HEK293T (cell line): ENCODE results near the gene SFT2D3.

Experiments
- CTCF ChIA-PET: fragments of 350-600 bp; formaldehyde crosslinking; extraction: SDS; loops from one replicate; lab custom pipeline; 2021; ENCODE audit warnings: antibody characterized with exemption, inconsistent platforms; lab: Yijun Ruan, JAX
- POLR2A ChIA-PET: fragments of 350-600 bp; formaldehyde crosslinking; extraction: SDS; loops from one replicate; lab custom pipeline; 2020; ENCODE audit warnings: antibody characterized with exemption, inconsistent platforms; lab: Yijun Ruan, JAX
- DNase-seq: peaks from one replicate; pipeline ENCODE4 v3.0.0; 2012; ENCODE audit warnings: mixed read lengths; ENCODE audit errors: extremely low spot score
- ARNT ChIP-seq: fragments of 450-650 bp; IDR thresholded peaks from 2 replicates; pipeline ENCODE4 v1.6.1; 2017; ENCODE audit warnings: mild to moderate bottlenecking
- BHLHE40 ChIP-seq: fragments of 450-650 bp; IDR thresholded peaks from 2 replicates; pipeline ENCODE4 v1.6.1; 2016; ENCODE audit warnings: mild to moderate bottlenecking, moderate library complexity, borderline replicate concordance
- CTBP1 ChIP-seq: fragments of 450-650 bp; IDR thresholded peaks from 2 replicates; pipeline ENCODE4 v1.6.1; 2016; ENCODE audit warnings: borderline replicate concordance
- ELF4 ChIP-seq: fragments of 450-650 bp; IDR thresholded peaks from 2 replicates; pipeline ENCODE4 v1.6.1; 2017; ENCODE audit warnings: antibody characterized with exemption
- FOXA1 ChIP-seq: fragments of 450-650 bp; IDR thresholded peaks from 2 replicates; pipeline ENCODE4 v1.6.1; 2016; ENCODE audit warnings: mild to moderate bottlenecking
- FOXK2 ChIP-seq: fragments of 450-650 bp; IDR thresholded peaks from 2 replicates; pipeline ENCODE4 v1.6.1; 2016; ENCODE audit warnings: mild to moderate bottlenecking
- FOXM1 ChIP-seq: fragments of 450-650 bp; IDR thresholded peaks from 2 replicates; pipeline ENCODE4 v1.6.1; 2017; ENCODE audit warnings: mild to moderate bottlenecking, borderline replicate concordance
- HDGF ChIP-seq: fragments of 450-650 bp; IDR thresholded peaks from 2 replicates; pipeline ENCODE4 v1.6.1; 2017; ENCODE audit warnings: antibody characterized with exemption, borderline replicate concordance
- L3MBTL2 ChIP-seq: fragments of 450-650 bp; conservative IDR thresholded peaks from 2 replicates; pipeline ENCODE4 v1.6.1; 2016; ENCODE audit warnings: mild to moderate bottlenecking
- LEF1 ChIP-seq: fragments of 450-650 bp; IDR thresholded peaks from 2 replicates; pipeline ENCODE4 v1.6.1; 2017; ENCODE audit warnings: mild to moderate bottlenecking, borderline replicate concordance
- NFRKB ChIP-seq: fragments of 450-650 bp; IDR thresholded peaks from 2 replicates; pipeline ENCODE4 v1.6.1; 2016; ENCODE audit warnings: mild to moderate bottlenecking, moderate library complexity
- SP1 ChIP-seq: fragments of 450-650 bp; IDR thresholded peaks from 2 replicates; pipeline ENCODE4 v1.6.1; 2017
- SUZ12 ChIP-seq: fragments of 450-650 bp; IDR thresholded peaks from 2 replicates; pipeline ENCODE4 v1.6.1; 2016; ENCODE audit warnings: mild to moderate bottlenecking
- TARDBP ChIP-seq: fragments of 450-650 bp; IDR thresholded peaks from 2 replicates; pipeline ENCODE4 v1.6.1; 2016
- ZNF384 ChIP-seq: fragments of 450-650 bp; IDR thresholded peaks from 2 replicates; pipeline ENCODE4 v1.6.1; 2016
- TF ChIP-seq, protein P1 (sequence below): fragments of 450-650 bp; IDR thresholded peaks from 2 replicates; pipeline ENCODE4 v1.6.1; 2016

SFT2D3 gene

DNA sequence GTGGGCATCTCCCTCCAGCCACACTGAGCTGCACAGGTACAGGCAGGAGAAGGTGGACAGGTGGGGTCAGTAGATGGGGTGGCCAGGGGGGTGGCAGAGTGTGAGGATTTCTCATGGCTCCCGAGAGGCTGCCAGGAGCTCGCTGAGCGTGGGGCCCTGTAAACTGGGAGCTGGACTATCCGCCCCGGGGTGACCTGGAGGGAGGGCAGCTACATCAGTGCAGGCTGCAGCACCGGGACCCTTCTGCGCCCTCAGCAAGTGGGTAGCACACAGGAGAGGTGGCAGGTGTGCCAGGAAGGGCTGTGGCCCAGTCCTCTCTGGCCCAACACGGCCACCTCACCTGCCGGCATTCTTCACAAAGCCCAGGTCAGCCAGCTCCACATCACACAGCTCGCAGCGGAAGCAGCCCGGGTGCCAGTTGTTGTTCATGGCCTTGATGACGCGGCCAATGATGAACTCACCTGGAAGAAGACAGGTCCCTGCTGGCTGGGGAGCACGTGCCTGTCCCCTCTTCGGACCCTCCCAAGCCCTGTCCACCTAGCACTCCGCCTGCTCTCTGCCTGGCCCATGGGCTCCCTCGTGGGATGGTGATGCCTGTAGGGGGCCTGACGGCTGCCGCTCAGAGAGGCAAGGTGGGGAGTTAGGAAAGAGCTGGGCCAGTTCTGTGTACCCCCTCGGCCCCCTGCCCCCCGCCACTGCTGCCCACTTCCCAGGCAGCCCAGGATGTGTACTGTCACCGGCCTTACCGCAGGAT is 47.0 kb upstream of the SFT2D3 start:
- CTCF ChIA-PET: interaction anchor here (1.2 kb wide), 1 partner anchor 63 kb away, joined by 3 read pairs; no protein-coding TSS in a partner anchor
- POLR2A ChIA-PET: interaction anchor here (1.4 kb wide), 1 partner anchor 50 kb away, joined by 3 read pairs; no protein-coding TSS in a partner anchor

DNA sequence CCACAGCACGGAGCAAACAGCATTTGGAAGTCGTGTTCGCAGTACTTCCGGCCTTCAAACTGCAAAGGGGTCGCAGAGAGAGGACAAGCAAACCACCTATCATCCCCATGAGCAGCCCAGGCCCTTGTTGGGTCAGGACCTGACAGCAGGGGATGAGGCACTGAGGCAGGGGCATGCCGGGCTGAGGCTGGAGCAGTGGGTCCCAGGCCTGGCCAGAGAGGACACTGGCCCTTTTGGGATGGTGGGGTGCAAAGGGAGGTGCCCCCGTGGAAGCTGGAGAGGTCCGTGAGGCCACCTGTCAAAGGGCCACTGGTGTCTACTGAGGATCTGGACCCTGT is 46.5 kb upstream of the SFT2D3 start:
- DNase-seq: no peak
- ChIA-PET POLR2A (interaction anchor here (1.4 kb wide), 1 partner anchor 50 kb away, joined by 3 read pairs; no protein-coding TSS in a partner anchor), CTCF (interaction anchor here (1.2 kb wide), 1 partner anchor 64 kb away, joined by 3 read pairs; no protein-coding TSS in a partner anchor)
- TF ChIP-seq SP1 (no peak), ELF4 (no peak), FOXK2 (no peak), HDGF (no peak), L3MBTL2 (no peak), ZNF384 (no peak), SUZ12 (no peak), TARDBP (no peak), ARNT (no peak), CTBP1 (no peak), NFRKB (no peak)
- TF ChIP-seq, protein P1, sequence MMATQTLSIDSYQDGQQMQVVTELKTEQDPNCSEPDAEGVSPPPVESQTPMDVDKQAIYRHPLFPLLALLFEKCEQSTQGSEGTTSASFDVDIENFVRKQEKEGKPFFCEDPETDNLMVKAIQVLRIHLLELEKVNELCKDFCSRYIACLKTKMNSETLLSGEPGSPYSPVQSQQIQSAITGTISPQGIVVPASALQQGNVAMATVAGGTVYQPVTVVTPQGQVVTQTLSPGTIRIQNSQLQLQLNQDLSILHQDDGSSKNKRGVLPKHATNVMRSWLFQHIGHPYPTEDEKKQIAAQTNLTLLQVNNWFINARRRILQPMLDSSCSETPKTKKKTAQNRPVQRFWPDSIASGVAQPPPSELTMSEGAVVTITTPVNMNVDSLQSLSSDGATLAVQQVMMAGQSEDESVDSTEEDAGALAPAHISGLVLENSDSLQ: no peak

More for the DNA sequence above, 47.0 kb upstream of the SFT2D3 start:
- TF ChIP-seq ZNF384 (no peak), BHLHE40 (no peak), LEF1 (no peak), NFRKB (no peak), L3MBTL2 (no peak), SP1 (no peak), TARDBP (no peak), ELF4 (no peak), FOXK2 (no peak), HDGF (no peak), FOXM1 (no peak), ARNT (no peak), FOXA1 (no peak), SUZ12 (no peak), CTBP1 (no peak)
- TF ChIP-seq, protein P1: no peak
- DNase-seq: no peak

DNA sequence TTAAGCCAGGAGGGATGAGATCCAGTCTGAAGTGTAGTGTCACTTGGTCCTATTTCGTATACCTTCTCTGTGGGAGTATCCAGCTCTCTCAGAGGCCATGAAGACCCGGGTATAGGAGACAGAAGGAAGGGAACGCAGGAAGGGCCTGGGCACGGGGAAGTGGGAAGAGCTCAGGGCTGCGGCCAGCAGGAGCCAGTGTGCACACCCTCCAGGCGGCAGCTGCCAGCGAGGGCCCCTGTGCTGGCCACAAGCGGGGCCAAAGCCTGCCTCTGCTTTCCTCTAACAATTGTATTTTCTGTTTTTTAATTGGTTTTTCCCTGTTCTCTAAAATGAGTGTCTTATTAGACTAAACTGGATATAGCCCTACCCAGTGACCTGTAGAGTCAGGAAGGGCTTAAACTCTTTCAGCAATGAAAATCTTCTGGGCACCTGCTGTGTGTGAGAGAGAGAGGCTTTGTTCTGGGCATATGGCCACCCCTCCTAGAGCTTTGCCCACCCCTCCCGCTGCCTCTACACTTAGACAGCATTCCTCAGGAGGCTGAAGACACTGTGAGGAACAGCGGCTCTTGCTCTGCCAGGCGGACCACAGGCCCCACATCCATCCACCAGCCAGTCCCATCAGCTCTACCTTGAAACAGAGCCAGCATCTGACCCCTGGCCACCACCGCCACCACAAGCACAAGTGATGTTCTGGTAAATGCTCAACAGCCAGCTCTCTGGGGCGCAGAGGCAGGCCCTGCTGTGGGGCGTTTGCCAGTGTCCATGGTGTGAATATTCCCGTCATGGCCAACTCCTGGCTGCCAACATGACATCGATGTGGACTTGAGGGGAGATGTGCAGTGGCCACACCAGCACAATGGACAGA is 45.9 kb upstream of the SFT2D3 start:
- ChIA-PET POLR2A (no interaction called here), CTCF (interaction anchor here (0.9 to 1.2 kb wide), 2 partner anchors 64 kb away, joined by 3 read pairs; no protein-coding TSS in a partner anchor)
- no peak for DNase-seq
- TF ChIP-seq FOXK2: no peak
- no peak for TF ChIP-seq TARDBP
- no peak for TF ChIP-seq NFRKB
- TF ChIP-seq HDGF: no peak
- TF ChIP-seq ARNT: no peak
- TF ChIP-seq FOXA1: no peak
- TF ChIP-seq ELF4: no peak
- TF ChIP-seq BHLHE40: no peak
- TF ChIP-seq SUZ12: no peak
- TF ChIP-seq L3MBTL2: no peak
- TF ChIP-seq, protein P1: no peak
- no peak for TF ChIP-seq SP1
- no peak for TF ChIP-seq LEF1
- no peak for TF ChIP-seq FOXM1
- TF ChIP-seq ZNF384: no peak
- no peak for TF ChIP-seq CTBP1

- TF ChIP-seq L3MBTL2: no peak
- no peak for TF ChIP-seq HDGF
- no peak for TF ChIP-seq FOXM1
- no peak for TF ChIP-seq ZNF384
- no peak for TF ChIP-seq FOXA1
- TF ChIP-seq SUZ12: no peak
- TF ChIP-seq, protein P1: no peak
- TF ChIP-seq ARNT: no peak
- TF ChIP-seq LEF1: no peak
- TF ChIP-seq CTBP1: no peak
- no peak for TF ChIP-seq NFRKB
- ChIA-PET CTCF (no interaction called here), POLR2A (no interaction called here)
- DNase-seq: no peak
These were observed 44.6 kb upstream of the SFT2D3 start for GRCh38 chr2:127656569-127657231.
